ENCODE results near the gene JADE1. TPM values are rescaled to one million over a fixed set of nuclear protein-coding genes. Genes with fewer than 3 reads are reported as not detected.

JADE1 gene
- polyA plus RNA-seq, 3 donors from 2014 or later = 31.4 to 49.3 (median 42.0) TPM

DNA sequence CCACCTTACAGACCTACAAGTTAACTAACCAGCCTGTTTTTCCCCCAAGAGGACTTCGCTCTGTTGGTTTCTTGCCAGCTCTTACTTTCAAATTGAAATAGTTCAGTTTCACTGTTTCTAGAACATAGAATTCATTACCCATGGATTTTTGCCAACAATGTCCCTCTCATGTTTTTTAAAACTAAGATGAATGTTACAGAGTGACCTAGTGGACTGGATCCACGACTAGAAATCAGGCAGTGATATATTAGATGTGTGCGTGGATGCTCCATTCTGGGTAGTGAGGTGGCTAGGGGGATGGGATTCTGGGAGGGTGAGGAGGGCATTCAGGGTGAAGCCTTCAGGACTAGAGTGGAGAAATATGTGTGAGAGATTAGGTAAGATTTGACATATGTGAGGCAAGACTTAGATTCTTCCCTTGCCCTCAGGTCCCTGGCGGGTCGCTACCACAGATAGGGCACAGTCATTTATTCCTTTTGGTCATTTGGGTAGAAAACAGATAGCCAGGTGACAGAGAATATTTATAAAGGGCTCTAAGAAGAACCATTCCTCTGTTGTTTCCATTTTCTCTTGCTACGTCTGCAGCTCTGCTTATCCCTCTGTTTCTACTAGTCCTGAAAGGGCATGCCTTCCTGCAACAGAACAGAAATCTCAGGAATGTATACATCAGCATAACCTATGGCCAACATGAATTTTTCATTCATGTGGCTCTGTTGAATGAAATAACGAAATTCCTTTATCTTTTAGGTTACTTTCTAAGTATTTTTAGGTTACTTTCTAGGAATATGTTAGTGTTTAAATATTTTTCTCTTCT is 15.4 kb upstream of the JADE1 start:
- Mint-ChIP-seq H3K9me3 (no peaks in the 10 kb centered on the region), H3K4me1 (no peaks in the 10 kb centered on the region), H3K27ac (no peak overlapping the region), H3K27me3 (ENCODE audit: low read depth in 3 of 3) (peaks cover 0 to 5% (median 0%) of the 10 kb centered on the region in 3 donors), H3K4me3 (no peak overlapping the region), H3K36me3 (no peaks in the 10 kb centered on the region)
- DNase-seq = no peak

DNA sequence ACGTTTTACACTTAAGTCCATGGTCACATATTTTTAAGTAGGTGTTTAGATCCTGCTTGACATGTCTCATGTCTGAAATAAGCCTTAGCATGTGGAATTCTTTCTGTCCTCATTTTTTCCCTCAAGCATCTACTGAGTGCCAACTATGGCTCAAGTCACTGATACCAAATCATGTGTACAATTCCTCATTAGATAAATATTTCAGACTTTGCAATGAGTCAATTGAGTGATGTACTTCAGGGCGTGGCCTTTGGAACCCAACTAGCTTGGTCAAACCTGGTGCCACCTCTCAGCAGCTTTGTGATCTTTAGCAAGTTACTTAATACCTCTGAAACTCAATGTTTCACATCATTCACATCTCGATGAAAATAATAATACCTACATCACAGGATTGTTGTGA is 12.6 kb upstream of the JADE1 start:
- no peak overlapping the region for H3K4me3 Mint-ChIP-seq
- H3K36me3 Mint-ChIP-seq = no peaks in the 10 kb centered on the region
- H3K4me1 Mint-ChIP-seq = no peaks in the 10 kb centered on the region
- no peak for DNase-seq
- no peaks in the 10 kb centered on the region for H3K9me3 Mint-ChIP-seq
- no peaks in the 10 kb centered on the region for H3K27me3 Mint-ChIP-seq (ENCODE audit: low read depth in 3 of 3)
- H3K27ac Mint-ChIP-seq = no peak overlapping the region

DNA sequence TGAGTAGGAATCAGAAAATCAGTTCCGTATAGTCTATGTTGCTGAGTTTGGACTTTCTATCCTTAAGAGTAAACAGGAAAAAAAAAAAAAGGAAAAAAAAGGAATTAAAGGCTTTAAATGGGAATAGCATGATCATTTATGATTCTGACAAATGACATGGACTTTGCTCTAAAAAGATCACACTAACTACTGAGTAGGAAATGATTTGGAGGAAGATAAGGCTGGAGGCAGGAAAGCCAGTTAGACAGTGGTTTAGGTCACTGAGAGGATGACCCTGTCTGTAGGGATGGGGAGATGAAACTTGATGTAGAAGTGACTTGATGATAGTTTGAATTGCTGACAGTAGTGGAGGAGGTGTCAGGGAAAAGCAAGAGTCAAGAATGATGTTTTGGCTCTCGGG is 9.2 kb upstream of the JADE1 start:
- DNase-seq = no peak
- H3K27ac Mint-ChIP-seq = no peak overlapping the region
- H3K4me1 Mint-ChIP-seq = no peaks in the 10 kb centered on the region
- no peaks in the 10 kb centered on the region for H3K9me3 Mint-ChIP-seq
- H3K4me3 Mint-ChIP-seq = no peak overlapping the region
- H3K27me3 Mint-ChIP-seq (ENCODE audit: low read depth in 3 of 3) = peaks cover 0 to 1% (median 0%) of the 10 kb centered on the region in 3 donors
- no peaks in the 10 kb centered on the region for H3K36me3 Mint-ChIP-seq

DNA sequence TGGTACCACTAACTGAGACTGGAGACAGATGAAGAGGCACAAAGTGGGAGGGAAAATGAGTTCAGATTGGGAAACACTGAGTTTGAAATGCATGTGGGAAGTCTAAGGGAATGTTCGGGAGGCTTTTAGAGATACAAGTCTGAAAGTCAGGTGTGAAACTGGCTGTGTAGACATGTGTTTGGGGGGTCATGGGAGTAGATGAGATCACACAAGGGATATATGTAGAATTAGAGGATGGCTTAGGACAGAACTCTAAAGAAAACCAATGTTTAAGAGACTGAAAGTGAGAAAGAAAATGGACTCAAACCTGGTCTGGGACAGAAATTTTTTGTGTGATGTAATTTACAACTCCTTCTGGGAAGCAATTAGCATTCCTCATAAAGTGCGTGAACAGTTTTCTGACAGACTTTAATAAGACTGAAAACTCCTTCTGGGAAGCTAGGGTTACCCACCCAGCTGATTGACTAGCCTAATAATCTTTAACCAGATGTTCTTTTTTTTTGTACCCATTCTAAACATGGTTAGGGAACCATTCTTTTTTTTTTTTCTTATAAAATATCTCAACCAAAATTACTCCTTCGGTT is 8.7 kb upstream of the JADE1 start:
- H3K27ac Mint-ChIP-seq = no peak overlapping the region
- H3K36me3 Mint-ChIP-seq = no peaks in the 10 kb centered on the region
- no peaks in the 10 kb centered on the region for H3K9me3 Mint-ChIP-seq
- peaks cover 0 to 1% (median 0%) of the 10 kb centered on the region in 3 donors for H3K27me3 Mint-ChIP-seq (ENCODE audit: low read depth in 3 of 3)
- H3K4me3 Mint-ChIP-seq = no peak overlapping the region
- no peak for DNase-seq
- H3K4me1 Mint-ChIP-seq = no peaks in the 10 kb centered on the region

DNA sequence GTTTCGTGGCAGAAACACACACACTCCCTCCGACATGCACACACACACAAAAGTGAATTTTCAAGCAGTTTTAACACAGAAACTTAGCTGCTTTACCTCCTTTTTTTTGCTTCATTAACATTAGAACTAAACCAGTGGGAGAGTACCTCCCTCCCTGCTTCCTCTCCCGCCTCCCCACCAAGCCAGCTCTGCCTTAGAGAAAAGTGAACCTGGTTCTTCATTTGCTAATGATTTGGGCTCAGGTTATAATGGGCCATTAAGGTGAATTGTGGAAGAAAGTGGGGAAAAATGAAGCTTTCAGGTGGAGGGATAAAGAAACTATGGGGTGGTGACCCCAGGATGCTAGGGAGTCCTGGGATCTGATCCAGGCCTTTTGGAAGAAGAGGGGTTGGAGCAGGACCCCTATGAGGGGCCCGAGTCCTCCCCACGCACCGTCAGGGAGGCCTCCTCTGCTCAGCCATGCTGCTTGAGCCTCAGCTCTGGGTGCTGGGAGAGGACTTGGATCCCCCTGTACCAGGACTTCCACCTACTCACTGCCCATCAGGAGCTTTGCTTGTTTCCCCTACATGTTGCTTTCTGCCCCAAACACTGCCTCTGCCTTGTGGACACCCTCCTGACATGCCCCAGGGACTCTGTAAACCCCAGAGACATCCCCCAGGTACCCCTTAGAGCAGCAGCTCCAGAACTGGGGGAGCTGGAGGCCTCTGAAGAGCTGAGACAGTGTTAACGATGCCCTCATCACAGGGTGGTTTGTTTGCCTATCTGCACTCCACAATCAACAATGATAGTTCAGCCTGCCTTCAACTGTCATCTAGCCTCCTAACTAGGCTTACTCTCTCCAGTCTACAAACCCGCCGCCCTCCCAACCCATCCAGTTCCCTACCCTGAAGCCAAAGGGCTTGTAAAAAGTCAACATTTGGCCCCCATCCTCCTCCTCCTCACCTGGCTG is 6.5 kb upstream of the JADE1 start:
- H3K9me3 Mint-ChIP-seq = no peaks in the 10 kb centered on the region
- no peak overlapping the region for H3K4me3 Mint-ChIP-seq
- no peaks in the 10 kb centered on the region for H3K4me1 Mint-ChIP-seq
- DNase-seq = no peak
- H3K27ac Mint-ChIP-seq = peak overlapping the region in 2 of 6 donors; percentile 3 to 17
- H3K36me3 Mint-ChIP-seq = no peaks in the 10 kb centered on the region
- peaks cover 0 to 2% (median 1%) of the 10 kb centered on the region in 3 donors for H3K27me3 Mint-ChIP-seq (ENCODE audit: low read depth in 3 of 3)

DNA sequence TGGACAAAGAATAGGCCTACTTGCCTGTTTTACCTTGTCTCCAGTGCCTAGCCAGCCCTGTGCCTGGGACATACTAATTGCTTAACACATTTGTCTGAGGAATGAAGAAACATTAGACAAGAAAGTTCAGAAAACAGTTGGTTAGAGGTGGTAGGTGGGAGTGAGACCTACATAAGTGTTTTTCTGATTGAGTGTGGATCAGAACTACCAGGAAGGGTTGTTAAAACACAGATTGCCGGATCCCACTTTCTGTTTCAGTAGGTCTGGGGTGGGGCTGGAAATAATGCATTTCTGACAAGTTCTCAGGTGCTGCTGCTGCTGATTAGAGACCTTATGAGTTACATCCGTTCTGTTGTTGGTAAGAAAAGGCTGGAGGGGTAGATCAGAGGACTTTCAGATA is 5.7 kb upstream of the JADE1 start:
- no peak overlapping the region for H3K4me3 Mint-ChIP-seq
- no peak for DNase-seq

DNA sequence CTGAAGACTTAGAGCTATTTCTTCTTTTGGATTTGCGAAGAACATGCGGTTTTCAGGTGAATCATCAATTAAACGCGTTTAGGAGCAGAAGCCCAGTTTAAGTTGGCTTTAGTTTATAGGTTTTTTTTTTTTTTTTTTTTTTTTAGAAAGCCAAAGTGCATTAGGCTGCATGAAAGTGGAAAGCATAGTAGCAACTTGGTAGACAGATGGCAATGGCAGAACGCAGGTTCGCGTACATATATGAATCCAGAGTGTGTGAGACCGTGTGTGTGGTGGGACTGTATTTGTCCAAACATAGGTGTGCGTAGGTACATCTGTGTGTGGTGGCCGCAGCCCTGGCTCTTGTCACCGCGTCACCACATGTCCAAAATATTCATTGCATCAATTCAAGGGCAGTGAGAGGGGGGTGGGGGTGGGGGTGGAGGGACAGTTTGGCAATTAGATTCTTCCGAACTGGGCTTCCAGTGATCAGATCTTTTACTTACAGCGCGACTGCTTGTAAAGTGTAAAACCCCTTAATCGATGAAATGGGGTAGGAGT is 901 bp downstream of the JADE1 start:
- DNase-seq = peak; percentile 26 to 44 (median 42)

More for the DNA sequence above, 5.7 kb upstream of the JADE1 start:
- H3K9me3 Mint-ChIP-seq = no peaks in the 10 kb centered on the region
- H3K4me1 Mint-ChIP-seq = peaks cover under 1 to 1% of the 10 kb centered on the region in 2 donors
- H3K36me3 Mint-ChIP-seq = no peaks in the 10 kb centered on the region
- peaks cover 0 to 2% (median 1%) of the 10 kb centered on the region in 3 donors for H3K27me3 Mint-ChIP-seq (ENCODE audit: low read depth in 3 of 3)
- H3K27ac Mint-ChIP-seq = peak overlapping the region in 4 of 6 donors; percentile 7 to 50 (median 16)

DNA sequence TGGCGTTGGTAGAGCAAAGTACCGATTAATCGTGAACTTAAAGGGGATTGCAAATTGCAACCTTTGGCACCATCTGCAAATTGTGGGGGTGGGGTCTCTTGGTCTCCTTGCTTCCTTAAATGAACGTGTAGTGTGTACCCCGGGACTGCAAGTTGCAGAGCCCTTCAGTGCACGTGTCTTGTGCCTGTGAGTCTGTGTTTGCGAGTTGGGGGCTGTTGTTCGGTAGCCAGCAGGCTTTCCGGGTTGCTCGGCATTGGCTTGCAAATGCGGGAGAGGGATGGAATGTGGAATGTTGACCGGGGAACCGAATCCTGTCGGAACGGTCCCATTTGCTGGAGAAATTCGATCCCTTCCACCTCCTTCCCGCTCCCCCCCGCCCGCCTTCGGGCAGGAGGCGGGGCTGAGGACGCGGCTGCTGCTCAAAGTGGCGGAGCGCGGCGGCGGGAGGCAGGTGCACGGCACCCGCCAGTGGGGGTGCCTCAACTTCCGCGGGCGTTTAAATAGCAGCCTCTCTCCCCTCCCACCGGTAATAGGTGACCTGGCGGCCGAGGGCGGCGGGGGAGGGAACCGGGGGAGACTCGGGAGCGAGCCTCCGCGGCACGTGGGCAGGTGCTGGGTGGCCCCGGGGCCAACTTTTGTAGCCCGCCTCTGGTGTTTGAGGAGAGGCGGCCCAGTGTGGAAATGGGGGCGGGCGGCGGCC is 1.5 kb downstream of the JADE1 start:
- H3K36me3 Mint-ChIP-seq = no peaks in the 10 kb centered on the region
- H3K27ac Mint-ChIP-seq = peak overlapping the region; percentile 95 to 99 (median 98)
- H3K27me3 Mint-ChIP-seq (ENCODE audit: low read depth in 3 of 3) = peaks cover 4 to 21% (median 13%) of the 10 kb centered on the region in 3 donors
- peak overlapping the region; percentile 98 to 100 (median 99) for H3K4me3 Mint-ChIP-seq
- no peaks in the 10 kb centered on the region for H3K9me3 Mint-ChIP-seq
- DNase-seq = peak; percentile 79 to 83 (median 82)
- H3K4me1 Mint-ChIP-seq = peaks cover 35 to 48% of the 10 kb centered on the region in 2 donors

More for the DNA sequence above, 901 bp downstream of the JADE1 start:
- H3K4me3 Mint-ChIP-seq = peak overlapping the region; percentile 98 to 100 (median 99)
- peak overlapping the region; percentile 95 to 99 (median 98) for H3K27ac Mint-ChIP-seq
- no peaks in the 10 kb centered on the region for H3K9me3 Mint-ChIP-seq
- no peaks in the 10 kb centered on the region for H3K36me3 Mint-ChIP-seq
- peaks cover 4 to 21% (median 13%) of the 10 kb centered on the region in 3 donors for H3K27me3 Mint-ChIP-seq (ENCODE audit: low read depth in 3 of 3)
- peaks cover 29 to 42% of the 10 kb centered on the region in 2 donors for H3K4me1 Mint-ChIP-seq

DNA sequence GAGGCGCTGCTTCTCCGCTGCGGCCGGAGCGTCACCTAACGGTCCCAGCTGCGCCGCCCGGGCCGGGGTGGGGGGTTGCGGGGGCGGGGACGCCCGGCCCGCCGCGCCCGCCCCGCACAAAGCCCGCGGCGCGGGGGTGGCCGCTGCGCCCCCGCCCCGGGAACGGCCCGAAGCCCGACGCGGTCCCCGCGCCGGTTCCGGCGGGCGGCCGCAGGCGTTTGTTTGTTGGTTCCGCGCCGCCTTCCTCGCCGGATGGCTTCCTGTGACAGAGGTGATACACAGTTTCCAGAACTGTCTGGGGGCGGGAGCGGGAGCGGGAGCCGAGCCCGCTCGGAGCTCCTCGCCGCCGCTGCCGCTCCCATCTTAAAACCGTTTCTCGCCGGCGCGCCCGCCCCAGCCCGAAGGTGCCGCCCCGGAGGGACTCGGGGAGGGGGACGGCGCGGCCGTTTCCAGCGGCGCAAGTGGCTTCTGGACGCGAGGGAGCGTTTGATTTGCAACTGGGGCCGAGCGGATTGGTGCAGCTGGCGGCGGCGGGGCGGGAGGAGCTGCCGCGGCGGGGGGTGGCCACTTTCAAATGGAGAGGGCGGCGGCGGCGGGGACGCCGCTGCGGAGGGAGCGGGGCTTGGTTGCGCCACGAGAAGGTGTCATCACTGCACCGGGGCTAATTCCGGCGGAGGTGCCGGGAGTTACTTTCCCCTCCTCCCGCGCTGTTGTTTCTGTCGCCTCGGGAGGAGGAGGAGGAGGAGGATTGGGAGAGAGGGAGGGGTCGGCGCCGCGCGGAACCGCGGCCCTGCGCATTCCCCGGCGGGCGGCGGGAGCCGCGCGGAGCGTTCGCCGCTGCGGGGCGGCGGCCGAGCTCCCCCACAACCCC is 2.3 kb downstream of the JADE1 start:
- no peaks in the 10 kb centered on the region for H3K9me3 Mint-ChIP-seq
- H3K27me3 Mint-ChIP-seq (ENCODE audit: low read depth in 3 of 3) = peaks cover 4 to 21% (median 13%) of the 10 kb centered on the region in 3 donors
- peak overlapping the region; percentile 57 to 98 (median 82) for H3K27ac Mint-ChIP-seq
- H3K36me3 Mint-ChIP-seq = no peaks in the 10 kb centered on the region
- peak; percentile 85 to 87 (median 87) for DNase-seq
- H3K4me1 Mint-ChIP-seq = peaks cover 43 to 56% of the 10 kb centered on the region in 2 donors
- H3K4me3 Mint-ChIP-seq = peak overlapping the region; percentile 90 to 100 (median 99)

DNA sequence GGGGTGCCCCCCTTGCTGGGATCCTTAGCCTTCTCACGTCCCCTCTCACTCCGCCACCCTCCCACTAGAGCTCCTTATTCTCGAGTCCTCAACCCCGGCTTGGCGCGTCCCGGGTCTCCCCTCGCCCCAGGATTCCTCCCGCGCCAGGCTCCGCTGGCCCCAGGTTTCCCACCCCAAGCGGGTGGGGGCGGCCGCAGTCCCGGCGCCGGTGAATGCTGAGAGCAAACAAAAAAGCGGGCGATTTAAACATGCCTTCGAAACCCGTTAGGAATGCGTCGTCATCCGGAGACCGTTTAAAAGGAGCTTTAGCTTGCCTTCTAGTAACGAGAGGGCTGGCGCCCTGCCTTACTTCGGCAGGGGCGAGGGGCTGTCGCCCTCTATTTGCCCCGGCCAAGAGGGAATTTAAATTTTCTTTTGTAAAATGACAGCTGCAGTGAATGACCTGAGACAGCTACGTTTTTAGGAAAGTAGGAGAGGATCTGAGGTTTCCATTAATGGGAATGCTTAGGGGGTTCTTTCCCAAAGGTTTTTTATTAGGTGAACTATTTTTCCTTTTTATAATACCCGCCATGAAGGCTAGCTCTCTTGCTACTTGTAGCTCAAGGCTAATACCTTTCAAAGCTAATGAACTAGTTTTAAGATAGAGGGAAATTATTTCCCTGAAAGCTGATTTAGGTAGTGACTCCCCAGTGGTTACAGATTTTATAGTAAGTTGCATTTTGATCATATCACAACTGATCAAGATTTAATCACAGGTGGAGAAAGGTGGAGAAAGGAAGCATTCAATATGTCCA is 3.1 kb downstream of the JADE1 start:
- H3K27ac Mint-ChIP-seq = peak overlapping the region; percentile 67 to 91 (median 78)
- peak overlapping the region; percentile 77 to 90 (median 79) for H3K4me3 Mint-ChIP-seq
- H3K36me3 Mint-ChIP-seq = no peaks in the 10 kb centered on the region
- H3K27me3 Mint-ChIP-seq (ENCODE audit: low read depth in 3 of 3) = peaks cover 2 to 21% (median 13%) of the 10 kb centered on the region in 3 donors
- no peaks in the 10 kb centered on the region for H3K9me3 Mint-ChIP-seq
- peaks cover 49 to 64% of the 10 kb centered on the region in 2 donors for H3K4me1 Mint-ChIP-seq
- DNase-seq = no peak

DNA sequence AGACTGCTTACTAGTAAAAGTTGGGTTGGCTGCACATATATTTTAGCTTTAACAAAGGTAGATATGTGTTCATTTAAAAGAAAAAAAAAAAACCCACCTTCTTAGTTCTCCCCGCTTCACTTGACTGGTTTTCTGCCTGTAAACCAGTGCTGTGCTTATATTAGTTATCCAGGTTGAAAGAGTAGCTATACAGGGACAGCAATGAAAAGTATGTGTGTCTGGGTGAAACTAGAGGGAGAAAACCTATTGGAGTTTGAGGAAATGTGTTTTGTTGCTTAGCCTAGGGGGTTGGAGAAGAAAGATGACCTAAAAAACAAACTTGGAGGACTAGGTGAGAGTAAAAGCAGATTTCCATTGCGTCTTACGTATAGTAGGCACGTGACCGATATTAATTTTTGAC is 4.5 kb downstream of the JADE1 start:
- Mint-ChIP-seq H3K9me3 (no peaks in the 10 kb centered on the region), H3K4me1 (peaks cover 57 to 75% of the 10 kb centered on the region in 2 donors), H3K36me3 (no peaks in the 10 kb centered on the region), H3K27ac (peak overlapping the region; percentile 23 to 68 (median 44)), H3K4me3 (peak overlapping the region; percentile 1 to 77 (median 4)), H3K27me3 (ENCODE audit: low read depth in 3 of 3) (peaks cover 2 to 21% (median 13%) of the 10 kb centered on the region in 3 donors)
- no peak for DNase-seq

Data from immature natural killer cell (primary cell).